Mucosa of stomach (tissue), 1 donor: ENCODE results near the gene FHIT.

ENCODE experiments used
- H3K27me3 ChIP-seq: one replicate; pipeline ENCODE4 v1.7.0; 2013; ENCODE audit warnings: mild to moderate bottlenecking, low read length; ENCODE audit not compliant: control insufficient read depth, insufficient read depth
- H3K36me3 ChIP-seq: one replicate; pipeline ENCODE4 v1.7.0; 2013; ENCODE audit warnings: low read length; ENCODE audit not compliant: control insufficient read depth, insufficient read depth
- H3K4me1 ChIP-seq: one replicate; pipeline ENCODE4 v1.7.0; 2013; ENCODE audit warnings: mild to moderate bottlenecking, low read length; ENCODE audit not compliant: control insufficient read depth, insufficient read depth
- H3K4me3 ChIP-seq: one replicate; pipeline ENCODE4 v1.7.0; 2013; ENCODE audit warnings: low read length
- H3K9ac ChIP-seq: one replicate; pipeline ENCODE4 v1.7.0; 2013; ENCODE audit warnings: mild to moderate bottlenecking, low read length, moderate library complexity
- H3K9me3 ChIP-seq: one replicate; pipeline ENCODE4 v1.7.0; 2013; ENCODE audit warnings: mild to moderate bottlenecking, low read length, moderate library complexity; ENCODE audit not compliant: control insufficient read depth
- donor health status: Pancreatic carcinoma.

Gene FHIT

DNA sequence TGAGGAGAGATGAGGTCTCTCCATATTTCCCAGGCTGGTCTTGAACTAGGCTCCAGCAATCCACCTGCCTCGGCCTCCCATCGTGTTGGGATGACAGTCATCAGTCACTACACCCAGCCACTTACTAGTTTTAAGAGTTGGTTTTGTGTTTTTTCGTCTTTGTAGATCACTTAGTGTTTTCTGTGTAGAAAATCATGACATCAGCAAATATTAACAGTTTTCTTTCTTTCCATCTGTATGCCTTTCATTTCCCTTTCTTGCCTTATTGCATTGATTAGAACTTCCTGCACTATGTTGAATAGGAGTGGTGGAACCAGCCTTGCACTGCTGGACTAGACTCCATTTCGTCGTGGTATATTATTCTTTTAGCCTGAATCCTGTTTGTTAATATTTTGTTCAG, 415.5 kb downstream of the FHIT start:
- no peak overlapping the region for H3K4me3 ChIP-seq
- H3K36me3 ChIP-seq = no peaks in the 10 kb centered on the region

GRCh38 chr3:60829058-60829457, 422.2 kb downstream of the FHIT start:
- no peak overlapping the region for H3K4me3 ChIP-seq
- no peaks in the 10 kb centered on the region for H3K9me3 ChIP-seq
- no peaks in the 10 kb centered on the region for H3K4me1 ChIP-seq

More for the DNA sequence above, 415.5 kb downstream of the FHIT start:
- no peaks in the 10 kb centered on the region for H3K27me3 ChIP-seq
- H3K9ac ChIP-seq = no peak overlapping the region
- H3K9me3 ChIP-seq = no peaks in the 10 kb centered on the region
- H3K4me1 ChIP-seq = no peaks in the 10 kb centered on the region

DNA sequence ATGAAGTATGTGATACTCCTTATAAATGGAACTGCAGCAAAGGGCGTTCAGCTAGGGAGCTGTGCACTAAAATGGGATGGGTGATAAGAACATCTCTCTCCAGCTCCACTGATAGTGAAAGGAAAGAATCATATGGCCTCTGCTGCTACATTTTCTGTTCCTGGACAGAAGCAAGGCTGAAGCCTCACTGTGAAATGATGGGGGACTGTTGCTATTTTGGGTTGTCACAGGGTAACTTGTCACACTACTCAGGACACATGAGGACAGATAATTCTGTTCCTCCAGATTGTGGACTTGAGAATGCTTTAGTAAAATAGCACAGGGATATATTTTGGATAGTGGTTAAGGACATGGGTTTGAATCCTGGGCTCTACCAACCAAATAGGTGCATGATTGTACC, 423.6 kb downstream of the FHIT start:
- no peaks in the 10 kb centered on the region for H3K9me3 ChIP-seq
- no peak overlapping the region for H3K4me3 ChIP-seq
- no peaks in the 10 kb centered on the region for H3K27me3 ChIP-seq
- H3K9ac ChIP-seq = no peak overlapping the region
- H3K36me3 ChIP-seq = no peaks in the 10 kb centered on the region
- no peaks in the 10 kb centered on the region for H3K4me1 ChIP-seq

More at GRCh38 chr3:60829058-60829457, 422.2 kb downstream of the FHIT start:
- Histone ChIP-seq H3K36me3 (no peaks in the 10 kb centered on the region), H3K27me3 (no peaks in the 10 kb centered on the region), H3K9ac (no peak overlapping the region)

DNA sequence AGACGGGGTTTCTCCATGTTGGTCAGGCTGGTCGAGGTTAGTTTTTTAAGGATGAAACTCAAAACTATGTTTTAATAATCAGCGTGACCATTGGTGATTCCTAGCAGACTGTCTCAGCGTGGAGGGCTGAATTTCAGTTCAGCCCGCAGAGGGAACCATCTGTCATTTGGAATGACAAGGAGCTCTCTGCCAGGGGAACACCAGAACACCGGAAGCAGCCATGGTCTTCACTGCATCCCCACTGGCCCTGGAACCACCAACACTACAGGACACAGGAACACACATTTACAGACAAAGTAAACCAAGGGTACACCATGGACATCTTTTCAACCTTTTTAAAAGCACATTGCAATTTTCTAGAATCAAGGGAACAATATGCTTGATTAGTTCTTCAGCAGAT, 424.7 kb downstream of the FHIT start:
- H3K9ac ChIP-seq = no peak overlapping the region
- H3K4me3 ChIP-seq = no peak overlapping the region
- no peaks in the 10 kb centered on the region for H3K36me3 ChIP-seq
- no peaks in the 10 kb centered on the region for H3K9me3 ChIP-seq
- H3K27me3 ChIP-seq = no peaks in the 10 kb centered on the region
- H3K4me1 ChIP-seq = no peaks in the 10 kb centered on the region

DNA sequence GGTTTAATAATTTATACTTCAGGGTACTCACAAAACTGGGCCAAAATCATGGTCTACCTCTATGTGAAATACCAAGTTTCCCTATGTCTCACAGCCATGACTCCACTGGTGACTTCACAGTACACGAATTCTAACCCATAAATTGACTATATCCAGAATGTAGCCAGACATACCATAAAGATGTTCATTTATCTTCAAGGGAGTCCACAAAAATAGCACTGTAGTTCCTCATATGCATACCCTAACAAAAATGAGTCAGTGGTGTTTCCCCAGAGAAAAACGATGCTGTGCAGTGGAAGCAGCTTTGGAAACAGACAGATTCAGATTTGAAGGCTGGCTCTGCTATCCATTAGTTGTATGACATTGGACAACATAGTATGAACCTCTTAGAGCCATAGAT, 438.8 kb downstream of the FHIT start:
- Histone ChIP-seq H3K4me3 (no peak overlapping the region), H3K4me1 (peaks cover 5% of the 10 kb centered on the region), H3K9me3 (no peaks in the 10 kb centered on the region), H3K36me3 (no peaks in the 10 kb centered on the region), H3K9ac (no peak overlapping the region), H3K27me3 (no peaks in the 10 kb centered on the region)

DNA sequence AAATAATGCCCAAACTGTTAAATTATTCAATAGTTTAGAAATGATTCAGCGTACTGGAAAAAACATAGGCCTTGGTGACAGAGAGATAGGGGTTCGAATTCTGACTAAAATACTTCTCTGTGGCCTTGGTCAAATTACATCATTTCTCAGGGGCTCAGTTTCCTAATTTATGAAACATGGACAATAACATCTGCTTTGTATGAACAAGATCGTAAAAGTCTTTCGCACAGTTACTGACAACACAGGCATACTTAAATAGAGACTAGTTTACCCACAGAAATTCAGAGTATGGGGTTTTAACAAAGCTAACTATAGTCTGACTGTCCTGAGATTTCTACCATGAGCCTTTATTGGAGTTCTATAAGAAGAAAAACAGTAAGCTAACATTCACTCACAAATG, 440.4 kb downstream of the FHIT start:
- no peak overlapping the region for H3K9ac ChIP-seq
- H3K4me3 ChIP-seq = no peak overlapping the region
- no peaks in the 10 kb centered on the region for H3K27me3 ChIP-seq
- peaks cover 5% of the 10 kb centered on the region for H3K4me1 ChIP-seq
- no peaks in the 10 kb centered on the region for H3K36me3 ChIP-seq
- no peaks in the 10 kb centered on the region for H3K9me3 ChIP-seq

DNA sequence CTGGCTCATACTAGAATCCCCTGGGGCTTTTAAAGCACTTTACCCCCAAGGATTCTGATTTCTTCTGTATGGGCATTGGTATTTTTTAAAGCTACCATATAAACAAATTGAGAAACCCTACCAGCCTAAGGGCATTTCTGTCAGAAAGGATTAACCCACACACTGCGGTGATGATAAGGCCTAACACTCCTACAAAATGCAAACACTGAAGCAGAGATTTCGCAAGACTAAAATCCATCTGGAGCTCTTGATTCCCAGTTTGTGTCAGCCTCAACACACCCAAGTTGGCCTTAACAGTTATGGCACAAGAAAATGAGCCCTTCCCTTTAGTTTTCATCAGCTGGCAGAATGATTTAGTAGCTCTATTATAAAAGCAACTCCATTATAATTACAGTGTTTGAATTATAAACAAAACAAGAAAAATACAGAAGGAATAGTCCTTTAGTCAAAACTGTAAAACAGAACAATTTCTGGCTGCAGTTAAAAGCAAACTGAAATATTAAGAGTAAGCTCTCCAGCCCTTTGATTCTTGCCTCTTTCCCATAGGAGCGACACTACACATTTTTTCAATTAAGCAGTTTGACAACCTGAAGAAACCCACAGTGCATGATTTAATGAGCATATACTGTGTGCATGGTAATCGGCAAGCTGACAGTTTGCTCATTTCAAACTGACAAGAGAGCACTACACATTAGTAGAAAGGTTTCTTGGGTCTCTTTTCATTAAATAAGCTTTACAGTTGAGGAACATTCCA, 441.2 kb downstream of the FHIT start:
- H3K4me1 ChIP-seq = peaks cover 5% of the 10 kb centered on the region
- H3K36me3 ChIP-seq = no peaks in the 10 kb centered on the region
- no peaks in the 10 kb centered on the region for H3K27me3 ChIP-seq
- H3K4me3 ChIP-seq = no peak overlapping the region
- no peak overlapping the region for H3K9ac ChIP-seq
- H3K9me3 ChIP-seq = no peaks in the 10 kb centered on the region

DNA sequence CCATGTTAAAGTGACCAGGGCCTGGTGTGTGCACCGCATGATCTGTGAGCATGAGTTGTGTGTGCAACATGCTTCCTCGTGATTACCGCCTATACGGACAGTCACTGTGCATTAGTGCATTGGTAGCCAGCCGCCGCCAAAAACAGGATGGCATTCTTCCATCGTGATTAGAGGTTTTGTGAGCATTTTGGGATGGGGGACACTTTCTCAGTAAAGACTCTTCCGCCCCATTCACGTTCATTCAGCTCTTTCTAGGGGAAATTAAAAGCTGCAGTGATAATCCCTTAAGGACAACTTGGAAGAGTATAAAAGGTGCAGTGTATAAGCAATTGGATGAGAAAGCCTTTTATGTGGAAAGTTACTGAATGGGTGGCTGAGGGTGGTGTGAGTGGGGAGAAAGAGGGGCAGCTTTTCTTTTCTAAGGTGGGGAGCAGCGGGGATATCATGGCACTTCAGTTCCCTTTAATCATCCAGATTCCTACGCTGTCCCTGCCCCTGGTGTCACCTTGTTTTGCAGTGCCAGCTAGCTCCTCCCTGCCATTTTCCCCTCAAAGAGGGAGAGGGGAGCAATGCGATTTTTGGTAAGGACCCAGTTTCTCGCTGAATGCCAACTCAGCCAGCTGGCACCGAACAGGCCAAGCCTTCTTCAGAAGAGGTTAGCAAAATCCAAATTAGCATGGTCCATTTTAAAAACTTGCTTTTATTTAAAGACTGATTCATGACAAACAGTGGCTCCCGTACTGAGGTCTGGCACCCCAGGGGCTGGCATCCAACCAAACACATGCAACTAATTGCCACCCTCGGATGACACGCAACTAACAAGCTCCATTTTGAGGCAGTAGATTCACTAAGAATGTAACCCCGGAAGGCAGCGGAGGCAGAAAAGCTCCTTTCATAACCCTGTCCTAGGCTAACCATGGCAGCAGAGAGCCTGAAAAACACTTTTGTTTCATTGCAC, 447.8 kb downstream of the FHIT start:
- Histone ChIP-seq H3K4me1 (no peaks in the 10 kb centered on the region), H3K9me3 (no peaks in the 10 kb centered on the region), H3K9ac (no peak overlapping the region), H3K27me3 (no peaks in the 10 kb centered on the region), H3K36me3 (no peaks in the 10 kb centered on the region), H3K4me3 (no peak overlapping the region)

- Histone ChIP-seq H3K27me3 (no peaks in the 10 kb centered on the region), H3K9me3 (no peaks in the 10 kb centered on the region), H3K36me3 (no peaks in the 10 kb centered on the region), H3K4me3 (no peak overlapping the region), H3K4me1 (no peaks in the 10 kb centered on the region), H3K9ac (no peak overlapping the region)
Observed at GRCh38 chr3:60801307-60801706, 449.9 kb downstream of the FHIT start.

DNA sequence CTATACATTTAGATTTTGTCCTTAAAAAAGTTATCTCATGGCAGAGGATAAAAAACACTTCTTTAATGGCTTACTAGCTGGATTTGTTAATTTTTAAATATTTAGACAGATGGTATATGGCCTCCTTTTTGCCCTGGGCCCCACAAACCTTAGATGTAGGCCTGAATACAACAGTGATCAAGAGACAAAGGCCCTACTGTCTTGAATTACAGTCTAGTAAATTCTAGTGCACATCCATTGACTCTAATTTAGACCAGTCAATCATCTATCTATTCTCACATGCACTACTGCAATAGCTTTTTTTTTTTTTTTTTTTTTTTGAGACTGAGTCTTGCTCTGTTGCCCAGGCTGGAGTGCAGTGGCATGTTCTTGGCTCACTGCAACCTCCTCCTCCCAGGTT, 452.8 kb downstream of the FHIT start:
- H3K27me3 ChIP-seq = no peaks in the 10 kb centered on the region
- H3K9ac ChIP-seq = no peak overlapping the region
- no peaks in the 10 kb centered on the region for H3K4me1 ChIP-seq
- no peaks in the 10 kb centered on the region for H3K36me3 ChIP-seq
- no peaks in the 10 kb centered on the region for H3K9me3 ChIP-seq
- H3K4me3 ChIP-seq = no peak overlapping the region

DNA sequence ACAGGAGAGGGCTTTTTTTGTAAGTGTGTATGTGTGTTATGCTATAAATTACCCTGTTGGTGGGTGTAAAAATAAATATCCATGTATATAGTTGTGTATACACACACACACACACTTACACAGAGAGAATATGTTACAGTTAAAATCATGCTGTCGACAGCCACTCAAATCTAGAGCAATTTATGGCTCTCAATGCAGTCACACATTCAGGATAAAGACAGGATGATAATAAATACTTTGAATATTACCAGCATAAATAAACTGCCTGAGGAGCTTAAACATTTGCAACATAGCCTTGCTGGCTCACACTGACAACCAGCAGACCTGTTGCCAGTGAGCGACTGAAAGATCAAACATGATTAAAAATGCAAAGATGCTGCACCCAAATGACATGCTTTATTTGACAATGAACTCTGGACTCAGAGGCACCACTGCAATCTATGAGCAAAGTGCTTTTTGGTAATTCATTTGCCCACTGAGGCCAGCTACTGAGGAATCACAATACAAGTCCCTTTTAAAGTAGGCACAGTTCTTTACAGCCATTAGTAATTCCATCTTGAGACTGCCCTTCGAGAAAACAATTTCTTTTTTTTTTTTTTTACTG, 458.9 kb downstream of the FHIT start:
- H3K4me3 ChIP-seq = no peak overlapping the region

DNA sequence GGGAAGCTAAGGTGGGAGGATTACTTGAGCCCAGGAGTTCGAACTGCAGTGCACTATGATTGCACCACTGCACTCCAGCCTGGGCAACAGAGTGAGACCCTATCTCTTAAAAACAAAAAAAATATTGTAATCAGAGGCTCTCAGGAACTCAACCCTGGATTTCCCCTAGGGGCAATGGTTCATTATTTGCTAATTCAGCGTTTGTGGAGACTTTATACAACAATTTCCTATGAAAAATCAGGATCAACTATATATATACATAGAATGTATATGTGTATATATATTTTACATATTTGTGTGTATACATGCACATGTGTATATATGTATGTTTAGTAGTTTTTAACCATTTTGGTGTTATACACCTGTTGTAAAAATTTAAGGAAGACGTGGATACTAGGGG, 463.1 kb downstream of the FHIT start:
- no peak overlapping the region for H3K4me3 ChIP-seq
- no peaks in the 10 kb centered on the region for H3K36me3 ChIP-seq
- no peaks in the 10 kb centered on the region for H3K9me3 ChIP-seq
- H3K27me3 ChIP-seq = no peaks in the 10 kb centered on the region
- no peak overlapping the region for H3K9ac ChIP-seq
- no peaks in the 10 kb centered on the region for H3K4me1 ChIP-seq

More for the DNA sequence above, 458.9 kb downstream of the FHIT start:
- Histone ChIP-seq H3K9ac (no peak overlapping the region), H3K27me3 (no peaks in the 10 kb centered on the region), H3K36me3 (no peaks in the 10 kb centered on the region), H3K9me3 (no peaks in the 10 kb centered on the region), H3K4me1 (no peaks in the 10 kb centered on the region)
